Measurements from ENCODE around the gene PCDH7. TPM values are rescaled to one million over a fixed set of nuclear protein-coding genes. Genes with fewer than 3 reads are reported as not detected.

Gene PCDH7
- total RNA-seq, 6 donors from 2014 or later = 2.0 to 12.9 (median 5.9) TPM

GRCh38 chr4:30770812-30771211 is 50.6 kb downstream of the PCDH7 start:
- Histone ChIP-seq H3K36me3 (no peaks in the 10 kb centered on the region), H3K27ac (no peak overlapping the region), H3K4me3 (no peak overlapping the region), H3K27me3 (no peaks in the 10 kb centered on the region), H3K9me3 (no peaks in the 10 kb centered on the region), H3K4me1 (no peaks in the 10 kb centered on the region)
- TF ChIP-seq POLR2AphosphoS5 (IDR thresholded peaks at IDR 0.05) (no peak), POLR2A (IDR thresholded peaks at IDR 0.05) (no peak), EP300 (IDR thresholded peaks at IDR 0.05) (no peak), CTCF (IDR thresholded peaks at IDR 0.05) (no peak)
- DNase-seq (no peak), ATAC-seq (ENCODE audit: low FRiP score in 2 of 2) (no peak)
- 58 to 60% methylated on average over 2 of the region's 2 CpGs for WGBS, 2 donors

GRCh38 chr4:30776451-30776850 is 56.3 kb downstream of the PCDH7 start:
- ATAC-seq (ENCODE audit: low FRiP score in 2 of 2) = no peak
- 64 to 65% methylated on average over 3 of the region's 3 CpGs for WGBS, 2 donors

GRCh38 chr4:30776921-30777415 is 56.8 kb downstream of the PCDH7 start:
- ATAC-seq (ENCODE audit: low FRiP score in 2 of 2) = no peak
- Histone ChIP-seq H3K36me3 (no peaks in the 10 kb centered on the region), H3K27ac (no peak overlapping the region), H3K4me1 (no peaks in the 10 kb centered on the region), H3K4me3 (no peak overlapping the region), H3K27me3 (no peaks in the 10 kb centered on the region), H3K9me3 (no peaks in the 10 kb centered on the region)
- DNase-seq = no peak
- TF ChIP-seq POLR2AphosphoS5 (IDR thresholded peaks at IDR 0.05) = no peak
- no peak for TF ChIP-seq EP300 (IDR thresholded peaks at IDR 0.05)
- no peak for TF ChIP-seq POLR2A (IDR thresholded peaks at IDR 0.05)
- no peak for TF ChIP-seq CTCF (IDR thresholded peaks at IDR 0.05)
- WGBS, 2 donors = 41 to 47% methylated on average over 2 of the region's 2 CpGs

More at GRCh38 chr4:30776451-30776850, 56.3 kb downstream of the PCDH7 start:
- no peak for TF ChIP-seq EP300 (IDR thresholded peaks at IDR 0.05)
- TF ChIP-seq POLR2AphosphoS5 (IDR thresholded peaks at IDR 0.05) = no peak
- no peak for TF ChIP-seq POLR2A (IDR thresholded peaks at IDR 0.05)
- TF ChIP-seq CTCF (IDR thresholded peaks at IDR 0.05) = no peak
- no peak overlapping the region for H3K27ac ChIP-seq
- no peak for DNase-seq
- no peaks in the 10 kb centered on the region for H3K27me3 ChIP-seq
- no peaks in the 10 kb centered on the region for H3K9me3 ChIP-seq
- H3K36me3 ChIP-seq = no peaks in the 10 kb centered on the region
- no peak overlapping the region for H3K4me3 ChIP-seq
- H3K4me1 ChIP-seq = no peaks in the 10 kb centered on the region
